GM23338 (cell line): Measurements from ENCODE around the gene FAM171A1. TPM values are rescaled to one million over a fixed set of nuclear protein-coding genes. Genes with fewer than 3 reads are reported as not detected.

Experiments
- ATAC-seq: fragments of 200-7000 bp; cut with Tn5 transposase; 3 replicates; pipeline ENCODE4 v1.9.1; 2020
- DNase-seq: peaks from one replicate; pipeline ENCODE4 v3.0.0-alpha.2; 2015; ENCODE audit warnings: low spot score
- H2AFZ ChIP-seq: fragments of 200-600 bp; sonication (generic); 2 replicates; pipeline ENCODE4 v1.8.0; 2016; ENCODE audit warnings: antibody characterized with exemption, mild to moderate bottlenecking, moderate library complexity
- H3F3A ChIP-seq: fragments of 200-600 bp; sonication (generic); replicated peaks from 2 replicates; pipeline ENCODE4 v1.8.0; 2017; ENCODE audit warnings: antibody characterized with exemption, mixed run types, low read depth
- H3K27ac ChIP-seq: fragments of 200-600 bp; sonication (generic); 2 replicates; pipeline ENCODE4 v1.6.1; 2016; ENCODE audit warnings: low read depth
- H3K27me3 ChIP-seq: fragments of 200-600 bp; sonication (generic); 2 replicates; pipeline ENCODE4 v1.8.0; 2016; ENCODE audit warnings: mild to moderate bottlenecking, mixed run types, moderate library complexity; ENCODE audit not compliant: insufficient read depth
- H3K36me3 ChIP-seq: fragments of 200-600 bp; sonication (generic); 2 replicates; pipeline ENCODE4 v1.8.0; 2016; ENCODE audit warnings: mild to moderate bottlenecking; ENCODE audit not compliant: insufficient read depth
- H3K4me1 ChIP-seq: fragments of 200-600 bp; sonication (generic); 2 replicates; pipeline ENCODE4 v1.8.0; 2016; ENCODE audit warnings: mild to moderate bottlenecking, moderate library complexity; ENCODE audit not compliant: insufficient read depth
- H3K4me2 ChIP-seq: fragments of 200-600 bp; sonication (generic); 2 replicates; pipeline ENCODE4 v1.7.1; 2017; ENCODE audit warnings: mixed run types
- H3K4me3 ChIP-seq: fragments of 200-600 bp; sonication (generic); 2 replicates; pipeline ENCODE4 v1.6.1; 2016; ENCODE audit warnings: mixed run types
- H3K79me2 ChIP-seq: fragments of 200-600 bp; sonication (generic); replicated peaks from 2 replicates; pipeline ENCODE4 v1.8.0; 2017; ENCODE audit warnings: mild to moderate bottlenecking; ENCODE audit not compliant: insufficient read depth
- H3K9me2 ChIP-seq: fragments of 200-600 bp; sonication (generic); 2 replicates; pipeline ENCODE4 v1.8.0; 2017; ENCODE audit not compliant: insufficient read depth
- H4K20me1 ChIP-seq: fragments of 200-600 bp; sonication (generic); replicated peaks from 2 replicates; pipeline ENCODE4 v1.8.0; 2017; ENCODE audit warnings: mild to moderate bottlenecking; ENCODE audit not compliant: insufficient read depth
- H3K27ac Mint-ChIP-seq: 2 replicates; pipeline ENCODE4 v1.8.0; 2020; ENCODE audit warnings: inconsistent platforms, mild to moderate bottlenecking, moderate library complexity, mixed read lengths
- H3K27me3 Mint-ChIP-seq: 3 replicates; pipeline ENCODE4 v1.8.0; 2022; ENCODE audit warnings: low read depth, mild to moderate bottlenecking, moderate library complexity, mixed read lengths, inconsistent platforms; ENCODE audit not compliant: insufficient read depth, poor library complexity
- H3K36me3 Mint-ChIP-seq: 3 replicates; pipeline ENCODE4 v1.8.0; 2021; ENCODE audit warnings: low read depth, mild to moderate bottlenecking, inconsistent platforms, moderate library complexity, mixed read lengths
- H3K4me1 Mint-ChIP-seq: 3 replicates; pipeline ENCODE4 v1.8.0; 2020; ENCODE audit warnings: mild to moderate bottlenecking, inconsistent platforms, mixed read lengths
- H3K4me3 Mint-ChIP-seq: 3 replicates; pipeline ENCODE4 v1.8.0; 2021; ENCODE audit warnings: moderate library complexity, mild to moderate bottlenecking, inconsistent platforms, mixed read lengths
- H3K9me3 Mint-ChIP-seq: 3 replicates; pipeline ENCODE4 v1.8.0; 2020; ENCODE audit warnings: moderate library complexity, mild to moderate bottlenecking, inconsistent platforms, mixed read lengths
- CREB1 ChIP-seq: fragments of 250-450 bp; sonication (Bioruptor Pico); IDR thresholded peaks from 2 replicates; pipeline ENCODE4 v1.5.0; 2020; ENCODE audit warnings: low read depth, mild to moderate bottlenecking, moderate library complexity
- EZH2phosphoT487 ChIP-seq: fragments of 200-600 bp; sonication (generic); IDR thresholded peaks from one replicate; pipeline ENCODE4 v1.8.1; 2018; ENCODE audit warnings: antibody characterized with exemption; ENCODE audit not compliant: unreplicated experiment
- JUNB ChIP-seq: IDR thresholded peaks from one replicate; pipeline ENCODE4 v1.6.1; 2016; ENCODE audit warnings: antibody characterized with exemption; ENCODE audit not compliant: unreplicated experiment
- NANOG ChIP-seq: IDR thresholded peaks from 2 replicates; pipeline ENCODE4 v1.6.1; 2016; ENCODE audit warnings: antibody characterized with exemption, borderline replicate concordance
- POLR2AphosphoS5 ChIP-seq: IDR thresholded peaks from 2 replicates; pipeline ENCODE4 v1.6.1; 2016; ENCODE audit warnings: antibody characterized with exemption, low read depth
- ZNF114 ChIP-seq: fragments of 250-450 bp; sonication (Bioruptor Pico); IDR thresholded peaks from 2 replicates; pipeline ENCODE4 v1.5.0; 2020; ENCODE audit warnings: mild to moderate bottlenecking, moderate library complexity
- ZNF331 ChIP-seq: fragments of 250-450 bp; sonication (Bioruptor Pico); IDR thresholded peaks from 2 replicates; pipeline ENCODE4 v1.5.0; 2020; ENCODE audit warnings: low read depth, mild to moderate bottlenecking, moderate library complexity
- polyA plus RNA-seq: library from polyadenylated mRNA; unstranded; fragments of >200 nt; fragmentation: Nextera tagmentation; extraction: Ambion mirVana; gene quantifications from 2 replicates; pipeline ENCODE4 v1.2.1, GENCODE V29; 2016
- total RNA-seq: library from RNA; depleted of rRNA; stranded (reverse); fragments of >200 nt; shearing (Covaris generic); gene quantifications from 2 replicates; pipeline ENCODE4 v1.2.3, GENCODE V29; 2014
- TF ChIP-seq, protein P1 (sequence below): fragments of 250-450 bp; sonication (Bioruptor Pico); IDR thresholded peaks from 2 replicates; pipeline ENCODE4 v1.5.0; 2020; ENCODE audit warnings: mild to moderate bottlenecking, moderate library complexity

Gene FAM171A1
- total and polyA plus RNA-seq, 2 experiments from 2014 or later, result 11.3 to 32.2 TPM

DNA sequence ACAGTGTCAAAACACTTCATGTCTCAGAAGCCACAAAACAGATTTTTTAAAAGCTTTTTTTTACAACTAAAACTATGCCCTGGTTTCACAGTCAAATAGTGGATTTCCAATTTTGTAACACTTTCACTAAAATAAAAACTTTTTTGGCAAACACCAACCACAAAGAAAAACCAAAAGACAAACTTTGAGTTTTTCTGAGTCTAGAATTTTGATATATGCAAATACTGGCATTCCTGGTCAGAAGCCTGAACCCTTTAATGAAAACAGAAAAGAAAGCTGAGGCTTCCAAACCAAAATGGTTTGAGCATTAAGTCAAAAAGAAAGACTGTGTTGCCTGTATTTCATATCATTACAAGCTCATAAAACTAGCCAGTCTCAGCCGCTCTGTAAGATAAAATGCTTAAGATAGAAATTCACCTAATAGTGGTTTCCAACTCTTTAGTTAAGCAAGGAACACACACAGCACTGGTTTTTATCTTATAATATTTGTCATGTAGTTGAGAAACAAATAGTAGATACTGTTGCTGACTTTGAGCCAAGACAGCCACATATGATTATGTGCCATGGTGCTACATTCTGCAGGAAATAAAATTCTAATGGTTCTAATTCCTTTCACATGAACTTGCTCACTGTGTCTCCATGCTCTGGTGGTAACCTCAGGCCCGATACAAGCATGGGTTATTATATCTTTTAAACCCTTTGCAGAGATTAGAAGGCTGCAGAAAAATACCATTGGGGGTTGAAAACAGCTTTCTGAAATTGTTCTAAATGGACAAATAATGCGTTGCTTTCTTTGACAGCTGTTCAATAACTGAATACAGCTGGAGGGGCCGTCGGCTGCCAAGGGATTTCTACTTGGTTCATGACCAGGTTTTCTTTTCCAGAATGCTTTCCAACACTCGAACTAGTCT is 49.4 kb downstream of the FAM171A1 start:
- Histone ChIP-seq H2AFZ (no peak overlapping the region), H3K4me3 (no peak overlapping the region), H4K20me1 (peaks cover 3% of the 10 kb centered on the region), H3K4me1 (peaks cover 8% of the 10 kb centered on the region; the same call in 1 of the 2 replicates), H3K9me2 (no peaks in the 10 kb centered on the region), H3K4me2 (no peak overlapping the region), H3K36me3 (no peaks in the 10 kb centered on the region), H3K79me2 (no peaks in the 10 kb centered on the region; the same call in 1 of the 2 replicates), H3K27ac (no peak overlapping the region), H3K27me3 (no peaks in the 10 kb centered on the region), H3F3A (no peaks in the 10 kb centered on the region)
- Mint-ChIP-seq H3K27ac (no peak overlapping the region), H3K4me3 (no peak overlapping the region), H3K36me3 (peaks cover 3% of the 10 kb centered on the region; the same call in 1 of the 3 replicates), H3K4me1 (peaks cover 22% of the 10 kb centered on the region), H3K9me3 (no peaks in the 10 kb centered on the region), H3K27me3 (peaks cover 2% of the 10 kb centered on the region)
- TF ChIP-seq EZH2phosphoT487, result no peak
- ATAC-seq (no peak), DNase-seq (no peak)

- peaks cover 27% of the 10 kb centered on the region for H3K4me1 Mint-ChIP-seq
- Histone ChIP-seq H3K4me2 (no peak overlapping the region), H3K79me2 (no peaks in the 10 kb centered on the region; the same call in 1 of the 2 replicates)
These were observed 50.4 kb downstream of the FAM171A1 start for GRCh38 chr10:15320522-15321203.

More at GRCh38 chr10:15320522-15321203, 50.4 kb downstream of the FAM171A1 start:
- Histone ChIP-seq H3K9me2 (no peaks in the 10 kb centered on the region), H4K20me1 (peaks cover 3% of the 10 kb centered on the region), H3K27me3 (no peaks in the 10 kb centered on the region), H2AFZ (no peak overlapping the region), H3F3A (no peaks in the 10 kb centered on the region), H3K4me3 (no peak overlapping the region), H3K36me3 (no peaks in the 10 kb centered on the region), H3K4me1 (peaks cover 13% of the 10 kb centered on the region), H3K27ac (no peak overlapping the region)
- TF ChIP-seq EZH2phosphoT487, result no peak
- no peak for TF ChIP-seq NANOG
- no peak for TF ChIP-seq ZNF114 (CRISPR knock-in tag)
- no peak for TF ChIP-seq CREB1
- TF ChIP-seq ZNF331 (CRISPR knock-in tag), result no peak
- TF ChIP-seq, protein P1, sequence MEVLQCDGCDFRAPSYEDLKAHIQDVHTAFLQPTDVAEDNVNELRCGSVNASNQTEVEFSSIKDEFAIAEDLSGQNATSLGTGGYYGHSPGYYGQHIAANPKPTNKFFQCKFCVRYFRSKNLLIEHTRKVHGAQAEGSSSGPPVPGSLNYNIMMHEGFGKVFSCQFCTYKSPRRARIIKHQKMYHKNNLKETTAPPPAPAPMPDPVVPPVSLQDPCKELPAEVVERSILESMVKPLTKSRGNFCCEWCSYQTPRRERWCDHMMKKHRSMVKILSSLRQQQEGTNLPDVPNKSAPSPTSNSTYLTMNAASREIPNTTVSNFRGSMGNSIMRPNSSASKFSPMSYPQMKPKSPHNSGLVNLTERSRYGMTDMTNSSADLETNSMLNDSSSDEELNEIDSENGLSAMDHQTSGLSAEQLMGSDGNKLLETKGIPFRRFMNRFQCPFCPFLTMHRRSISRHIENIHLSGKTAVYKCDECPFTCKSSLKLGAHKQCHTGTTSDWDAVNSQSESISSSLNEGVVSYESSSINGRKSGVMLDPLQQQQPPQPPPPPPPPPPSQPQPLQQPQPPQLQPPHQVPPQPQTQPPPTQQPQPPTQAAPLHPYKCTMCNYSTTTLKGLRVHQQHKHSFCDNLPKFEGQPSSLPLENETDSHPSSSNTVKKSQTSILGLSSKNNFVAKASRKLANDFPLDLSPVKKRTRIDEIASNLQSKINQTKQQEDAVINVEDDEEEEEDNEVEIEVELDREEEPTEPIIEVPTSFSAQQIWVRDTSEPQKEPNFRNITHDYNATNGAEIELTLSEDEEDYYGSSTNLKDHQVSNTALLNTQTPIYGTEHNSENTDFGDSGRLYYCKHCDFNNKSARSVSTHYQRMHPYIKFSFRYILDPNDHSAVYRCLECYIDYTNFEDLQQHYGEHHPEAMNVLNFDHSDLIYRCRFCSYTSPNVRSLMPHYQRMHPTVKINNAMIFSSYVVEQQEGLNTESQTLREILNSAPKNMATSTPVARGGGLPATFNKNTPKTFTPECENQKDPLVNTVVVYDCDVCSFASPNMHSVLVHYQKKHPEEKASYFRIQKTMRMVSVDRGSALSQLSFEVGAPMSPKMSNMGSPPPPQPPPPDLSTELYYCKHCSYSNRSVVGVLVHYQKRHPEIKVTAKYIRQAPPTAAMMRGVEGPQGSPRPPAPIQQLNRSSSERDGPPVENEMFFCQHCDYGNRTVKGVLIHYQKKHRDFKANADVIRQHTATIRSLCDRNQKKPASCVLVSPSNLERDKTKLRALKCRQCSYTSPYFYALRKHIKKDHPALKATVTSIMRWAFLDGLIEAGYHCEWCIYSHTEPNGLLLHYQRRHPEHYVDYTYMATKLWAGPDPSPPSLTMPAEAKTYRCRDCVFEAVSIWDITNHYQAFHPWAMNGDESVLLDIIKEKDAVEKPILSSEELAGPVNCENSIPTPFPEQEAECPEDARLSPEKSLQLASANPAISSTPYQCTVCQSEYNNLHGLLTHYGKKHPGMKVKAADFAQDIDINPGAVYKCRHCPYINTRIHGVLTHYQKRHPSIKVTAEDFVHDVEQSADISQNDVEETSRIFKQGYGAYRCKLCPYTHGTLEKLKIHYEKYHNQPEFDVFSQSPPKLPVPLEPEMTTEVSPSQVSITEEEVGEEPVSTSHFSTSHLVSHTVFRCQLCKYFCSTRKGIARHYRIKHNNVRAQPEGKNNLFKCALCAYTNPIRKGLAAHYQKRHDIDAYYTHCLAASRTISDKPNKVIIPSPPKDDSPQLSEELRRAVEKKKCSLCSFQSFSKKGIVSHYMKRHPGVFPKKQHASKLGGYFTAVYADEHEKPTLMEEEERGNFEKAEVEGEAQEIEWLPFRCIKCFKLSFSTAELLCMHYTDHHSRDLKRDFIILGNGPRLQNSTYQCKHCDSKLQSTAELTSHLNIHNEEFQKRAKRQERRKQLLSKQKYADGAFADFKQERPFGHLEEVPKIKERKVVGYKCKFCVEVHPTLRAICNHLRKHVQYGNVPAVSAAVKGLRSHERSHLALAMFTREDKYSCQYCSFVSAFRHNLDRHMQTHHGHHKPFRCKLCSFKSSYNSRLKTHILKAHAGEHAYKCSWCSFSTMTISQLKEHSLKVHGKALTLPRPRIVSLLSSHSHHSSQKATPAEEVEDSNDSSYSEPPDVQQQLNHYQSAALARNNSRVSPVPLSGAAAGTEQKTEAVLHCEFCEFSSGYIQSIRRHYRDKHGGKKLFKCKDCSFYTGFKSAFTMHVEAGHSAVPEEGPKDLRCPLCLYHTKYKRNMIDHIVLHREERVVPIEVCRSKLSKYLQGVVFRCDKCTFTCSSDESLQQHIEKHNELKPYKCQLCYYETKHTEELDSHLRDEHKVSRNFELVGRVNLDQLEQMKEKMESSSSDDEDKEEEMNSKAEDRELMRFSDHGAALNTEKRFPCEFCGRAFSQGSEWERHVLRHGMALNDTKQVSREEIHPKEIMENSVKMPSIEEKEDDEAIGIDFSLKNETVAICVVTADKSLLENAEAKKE (CRISPR knock-in tag), result no peak
- TF ChIP-seq JUNB, result no peak
- no peak for TF ChIP-seq POLR2AphosphoS5
- Mint-ChIP-seq H3K27ac (no peak overlapping the region), H3K4me3 (no peak overlapping the region), H3K27me3 (peaks cover 5% of the 10 kb centered on the region), H3K36me3 (peaks cover 3% of the 10 kb centered on the region; the same call in 1 of the 3 replicates), H3K9me3 (no peaks in the 10 kb centered on the region)
- DNase-seq, result no peak
- ATAC-seq, result no peak
